NCI-H345 treated with DMSO at 0.1 percent for 48 hours (cell line): Measurements from ENCODE around the gene SPTSSB.

Source experiments
- DNase-seq: peaks from one replicate; lab custom pipeline; 2025; ENCODE audit not compliant: unreplicated experiment; lab: John Stamatoyannopoulos, UW

SPTSSB gene

GRCh38 chr3:161339517-161340500, 31.5 kb downstream of the SPTSSB start:
- DNase-seq: no peak

DNA sequence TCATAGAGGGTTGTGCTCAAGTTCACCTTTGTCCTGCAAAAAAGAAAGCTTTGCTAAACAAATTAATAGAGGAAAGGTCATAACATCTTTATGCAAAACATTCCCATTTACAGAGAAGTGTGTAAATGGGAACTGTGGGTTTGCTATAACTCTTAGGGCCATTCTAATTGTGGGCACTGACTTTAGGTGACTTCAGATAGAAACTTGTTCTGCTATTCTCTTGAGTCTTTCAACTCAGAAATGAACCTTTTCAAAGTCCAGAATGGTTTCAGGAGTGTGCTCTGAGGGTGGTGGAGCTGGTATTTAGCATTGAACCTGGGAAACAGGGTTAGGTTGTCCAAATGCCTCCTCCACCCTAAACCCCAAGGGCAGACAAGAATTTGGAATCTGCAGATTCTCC, 34.0 kb downstream of the SPTSSB start:
- DNase-seq: no peak

- no peak for DNase-seq
These were observed 34.7 kb downstream of the SPTSSB start for GRCh38 chr3:161336661-161337060.

DNA sequence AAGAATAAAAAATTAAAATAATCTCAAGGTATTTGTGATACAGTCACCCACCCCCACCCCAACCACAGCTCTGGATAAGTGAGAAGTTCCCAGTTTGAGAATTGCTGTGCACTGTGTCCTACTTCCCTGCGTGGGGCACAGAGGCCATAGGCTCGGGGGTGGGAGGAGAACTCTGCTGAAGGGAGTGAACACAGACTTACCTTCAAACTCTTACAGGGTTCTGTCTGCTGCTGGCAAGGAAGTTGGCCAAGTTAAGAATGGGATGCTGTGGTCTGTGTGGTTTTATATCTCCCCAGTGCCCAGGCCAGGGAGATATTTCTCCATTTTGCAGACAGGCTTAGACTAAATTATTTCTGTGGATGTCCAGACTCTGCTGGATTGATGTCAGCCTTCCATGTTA, 37.6 kb downstream of the SPTSSB start:
- no peak for DNase-seq

GRCh38 chr3:161332792-161333191, 38.5 kb downstream of the SPTSSB start:
- DNase-seq: no peak

DNA sequence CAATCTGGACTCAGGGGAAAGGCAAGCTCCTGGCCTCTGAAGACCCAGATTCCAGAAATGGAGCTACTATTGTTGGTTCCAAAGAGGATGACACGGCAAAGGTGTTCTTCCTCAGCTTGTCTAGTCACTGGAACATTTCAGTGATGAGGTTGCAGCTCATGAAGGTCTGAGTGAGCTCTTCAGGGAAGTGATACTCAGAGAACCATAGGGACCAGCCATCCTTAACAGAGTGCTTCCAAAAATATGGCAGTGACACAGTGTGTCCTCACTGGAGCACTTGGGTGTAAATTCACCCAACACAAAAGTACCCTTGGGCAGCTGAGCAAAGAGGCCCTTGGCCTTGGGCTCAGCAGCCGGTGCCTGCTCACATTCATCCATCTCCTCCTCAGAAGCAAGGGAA, 46.3 kb downstream of the SPTSSB start:
- no peak for DNase-seq

- no peak for DNase-seq
These were observed 47.2 kb downstream of the SPTSSB start for GRCh38 chr3:161323926-161324621.

DNA sequence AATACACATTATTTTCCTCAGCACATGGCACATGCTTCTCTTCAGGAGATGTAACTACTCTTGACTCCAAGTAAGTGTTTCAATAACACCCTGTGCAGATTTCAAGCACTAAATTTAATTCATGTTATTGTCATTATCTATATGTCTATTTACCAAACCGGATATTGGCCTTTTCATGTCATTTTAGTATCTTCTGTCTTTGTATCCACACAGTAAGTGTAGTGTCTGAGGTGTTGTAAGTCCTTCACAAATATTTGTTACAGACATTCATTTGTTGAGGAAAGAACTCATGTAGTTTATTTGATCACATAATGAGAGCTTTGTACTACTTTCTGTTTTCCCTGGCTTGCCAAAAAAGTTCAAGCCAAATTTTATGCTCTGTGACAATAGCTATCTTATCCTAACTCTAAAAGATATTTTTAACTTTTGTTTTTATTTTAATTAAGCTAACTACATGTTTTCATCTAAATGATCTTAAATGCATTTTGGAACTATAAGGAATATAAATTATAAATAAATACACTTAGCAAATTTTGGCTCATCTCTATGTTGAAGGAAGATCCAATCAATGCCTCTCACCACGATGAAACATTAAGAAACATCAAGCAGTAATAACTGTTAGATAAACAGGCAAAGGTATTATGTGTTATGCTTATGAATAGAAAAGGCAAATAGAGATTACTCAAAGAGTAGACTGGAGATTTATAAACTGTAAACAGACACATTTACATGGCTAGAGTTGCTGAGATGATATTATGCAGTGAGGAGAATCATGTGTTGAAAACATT, 48.3 kb downstream of the SPTSSB start:
- DNase-seq: no peak

DNA sequence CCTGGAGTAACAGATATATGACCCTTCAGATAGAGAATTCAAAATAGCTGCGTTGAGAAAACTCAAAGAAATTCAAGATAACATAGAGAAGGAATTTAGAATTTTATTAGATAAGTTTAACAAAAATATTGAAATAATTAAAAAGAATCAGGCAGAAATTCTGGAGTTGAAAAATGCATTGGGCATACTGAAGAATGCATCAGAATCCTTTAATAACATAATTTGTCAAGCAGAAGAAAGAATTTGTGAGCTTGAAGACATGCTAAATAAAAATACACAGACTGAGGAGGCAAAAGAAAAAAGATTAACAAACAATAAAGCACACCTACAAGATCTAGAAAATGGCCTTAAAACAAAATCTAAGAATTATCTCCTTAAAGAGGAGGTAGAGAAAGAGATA, 50.5 kb downstream of the SPTSSB start:
- no peak for DNase-seq

DNA sequence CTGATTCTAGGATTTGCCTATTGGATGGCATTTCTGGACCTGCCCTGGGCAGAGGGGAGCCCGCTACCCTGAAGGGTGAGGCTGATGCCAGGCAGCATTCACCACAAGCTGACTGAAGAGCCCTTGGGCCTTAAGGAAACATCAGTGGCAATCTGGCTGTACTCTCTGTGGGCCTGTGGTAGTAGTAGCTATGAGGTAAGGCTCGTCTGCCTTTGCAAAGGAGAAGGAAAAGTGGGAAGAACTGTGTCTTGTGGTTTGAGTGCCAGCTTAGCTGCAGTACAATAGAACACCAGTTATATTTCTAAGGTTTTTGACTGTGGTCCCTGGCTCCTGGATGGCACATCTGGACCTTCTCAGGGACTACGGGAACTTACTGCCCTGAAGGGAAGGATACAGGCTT, 51.5 kb downstream of the SPTSSB start:
- no peak for DNase-seq

GRCh38 chr3:161317077-161317476, 54.2 kb downstream of the SPTSSB start:
- no peak for DNase-seq

DNA sequence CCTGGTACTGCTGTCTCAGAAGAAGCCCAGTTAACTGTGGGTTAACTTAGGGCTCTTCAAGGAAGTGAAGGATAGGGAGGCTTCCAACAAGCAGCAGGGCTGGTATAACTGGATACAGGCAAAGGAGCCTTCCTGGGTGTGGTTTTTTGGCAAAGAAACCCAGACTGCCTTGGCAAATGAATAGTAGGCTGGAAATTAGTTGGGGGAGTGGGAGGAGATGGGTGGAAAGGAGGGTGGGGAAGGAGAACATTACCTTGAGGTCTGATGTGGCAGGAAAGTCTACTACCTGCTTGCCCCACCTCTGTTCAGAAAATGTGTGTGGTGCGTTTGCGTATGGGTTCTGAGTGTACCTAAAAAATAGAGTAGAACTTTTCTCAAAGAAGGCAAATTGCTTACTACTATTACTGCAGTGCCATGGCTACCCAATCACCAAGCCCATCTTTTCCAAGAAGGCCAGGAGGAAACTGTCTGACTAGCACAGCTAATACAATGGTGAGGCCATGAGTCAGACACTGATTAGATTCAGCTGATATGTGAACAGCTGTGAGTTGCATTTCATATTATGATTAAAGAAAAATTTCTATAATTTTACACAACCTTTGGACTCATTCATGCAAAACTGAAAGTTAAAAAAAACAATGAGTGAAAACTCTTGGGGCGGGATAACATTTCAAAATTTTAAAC, 55.2 kb downstream of the SPTSSB start:
- no peak for DNase-seq

DNA sequence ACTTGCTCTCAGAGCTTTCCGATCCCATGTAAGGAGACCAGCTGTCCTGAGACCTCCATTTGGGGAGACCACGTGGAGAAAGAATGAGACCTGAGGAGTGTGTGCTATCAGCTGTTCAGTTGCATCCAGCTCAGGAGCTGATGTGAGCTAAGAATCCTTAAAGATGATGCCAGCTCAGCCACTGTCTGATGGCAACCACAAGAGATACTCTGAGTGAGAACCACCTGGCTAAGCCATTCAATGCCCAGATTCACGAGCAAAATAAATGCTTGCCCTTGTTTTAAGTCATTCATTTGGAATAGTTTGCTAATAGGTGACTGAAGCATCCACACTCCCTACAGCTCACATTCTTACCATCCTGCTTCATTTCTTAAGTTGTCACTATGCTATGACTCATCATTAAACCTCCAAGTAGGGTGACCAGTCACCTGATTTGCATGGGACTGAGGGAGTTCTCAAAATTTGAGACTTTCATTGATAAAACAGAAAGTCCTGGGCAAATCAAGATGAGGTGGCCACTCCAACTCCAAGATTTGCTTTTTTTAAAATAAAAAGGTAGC, 56.4 kb downstream of the SPTSSB start:
- DNase-seq: no peak

- DNase-seq: no peak
These were observed 60.5 kb downstream of the SPTSSB start for GRCh38 chr3:161310649-161311423.

- no peak for DNase-seq
These were observed 66.0 kb downstream of the SPTSSB start for GRCh38 chr3:161305095-161305991.

DNA sequence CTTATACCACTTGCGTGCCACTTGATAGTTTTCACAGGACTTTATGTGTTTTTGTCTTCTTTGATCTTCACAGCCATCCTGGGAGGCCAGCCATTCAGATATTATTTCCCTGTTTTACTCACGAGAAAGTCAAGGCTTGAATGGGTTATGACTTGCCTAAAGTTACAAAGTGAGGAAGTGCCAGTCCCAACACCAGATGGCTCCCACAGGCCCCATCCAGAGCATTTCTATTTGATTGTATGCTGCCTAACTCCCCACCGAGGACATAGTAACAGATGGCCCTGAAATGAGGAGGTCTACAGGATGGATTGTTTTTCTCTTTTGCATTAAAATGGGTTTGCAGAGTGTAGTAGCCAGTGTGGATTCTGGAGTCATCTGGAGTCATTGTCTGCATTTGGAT, 74.5 kb downstream of the SPTSSB start:
- DNase-seq: no peak

- no peak for DNase-seq
These were observed 76.0 kb downstream of the SPTSSB start for GRCh38 chr3:161295325-161295724.
